Measurements from ENCODE around the gene NDUFA9. TPM values are rescaled to one million over a fixed set of nuclear protein-coding genes. Genes with fewer than 3 reads are reported as not detected.

NDUFA9 gene
- 68.1 to 87.9 TPM (median 68.7 TPM) in 3 replicates for total RNA-seq
- long read RNA-seq, full-length matches to known transcripts, result 65 of 69 reads
- long read RNA-seq, partial matches to known transcripts, result 1 of 69 reads
- long read RNA-seq, other reads (novel, unspliced or antisense), result 3 of 69 reads

GRCh38 chr12:4648501-4649357, at the start of gene NDUFA9, which contains the start of gene AKAP3:
NDUFA9 (plus strand) TSS chr12:4649114; CDS start chr12:4649127, 13 bp downstream.
AKAP3 (minus strand) TSS chr12:4649051; CDS start chr12:4638196, 10,855 bp downstream.
- Mint-ChIP-seq H3K36me3 (ENCODE audit: low read depth) (no peaks in the 10 kb centered on the region), H3K27ac (ENCODE audit: unreplicated experiment) (peak within 1 kb of the TSS; percentile 97), H3K9me3 (ENCODE audit: low read depth) (no peaks in the 10 kb centered on the region), H3K4me3 (ENCODE audit: unreplicated experiment) (peak within 1 kb of the TSS; percentile 99), H3K4me1 (ENCODE audit: low read depth) (peaks cover 31% of the 10 kb centered on the region), H3K27me3 (ENCODE audit: low read depth) (no peaks in the 10 kb centered on the region)
- peak; percentile 93 for DNase-seq (ENCODE audit: low spot score)
- TF ChIP-seq CTCF (IDR thresholded peaks at IDR 0.05), result no peak

GRCh38 chr12:4603421-4603820, 45.5 kb upstream of the NDUFA9 start:
- no peaks in the 10 kb centered on the region for H3K36me3 Mint-ChIP-seq (ENCODE audit: low read depth)
- H3K4me1 Mint-ChIP-seq (ENCODE audit: low read depth), result peaks cover 26% of the 10 kb centered on the region
- no peaks in the 10 kb centered on the region for H3K9me3 Mint-ChIP-seq (ENCODE audit: low read depth)
- DNase-seq (ENCODE audit: low spot score), result no peak
- H3K4me3 Mint-ChIP-seq (ENCODE audit: unreplicated experiment), result no peak overlapping the region
- no peak for TF ChIP-seq CTCF (IDR thresholded peaks at IDR 0.05)
- H3K27me3 Mint-ChIP-seq (ENCODE audit: low read depth), result peaks cover 28% of the 10 kb centered on the region
- no peak overlapping the region for H3K27ac Mint-ChIP-seq (ENCODE audit: unreplicated experiment)

GRCh38 chr12:4603946-4604345, 45.0 kb upstream of the NDUFA9 start:
- Mint-ChIP-seq H3K4me1 (ENCODE audit: low read depth) (peaks cover 26% of the 10 kb centered on the region), H3K27ac (ENCODE audit: unreplicated experiment) (no peak overlapping the region), H3K9me3 (ENCODE audit: low read depth) (no peaks in the 10 kb centered on the region), H3K4me3 (ENCODE audit: unreplicated experiment) (no peak overlapping the region), H3K36me3 (ENCODE audit: low read depth) (no peaks in the 10 kb centered on the region), H3K27me3 (ENCODE audit: low read depth) (peaks cover 28% of the 10 kb centered on the region)
- DNase-seq (ENCODE audit: low spot score), result no peak
- no peak for TF ChIP-seq CTCF (IDR thresholded peaks at IDR 0.05)

GRCh38 chr12:4604684-4605193, 44.2 kb upstream of the NDUFA9 start:
- Mint-ChIP-seq H3K27me3 (ENCODE audit: low read depth) (peaks cover 28% of the 10 kb centered on the region), H3K4me1 (ENCODE audit: low read depth) (peaks cover 26% of the 10 kb centered on the region), H3K9me3 (ENCODE audit: low read depth) (no peaks in the 10 kb centered on the region), H3K4me3 (ENCODE audit: unreplicated experiment) (peak overlapping the region; percentile 99), H3K36me3 (ENCODE audit: low read depth) (no peaks in the 10 kb centered on the region), H3K27ac (ENCODE audit: unreplicated experiment) (peak overlapping the region; percentile 90)
- peak; percentile 98 for TF ChIP-seq CTCF (IDR thresholded peaks at IDR 0.05)
- DNase-seq (ENCODE audit: low spot score), result no peak

- Mint-ChIP-seq H3K36me3 (ENCODE audit: low read depth) (peaks cover 10% of the 10 kb centered on the region), H3K27me3 (ENCODE audit: low read depth) (peaks cover 21% of the 10 kb centered on the region), H3K9me3 (ENCODE audit: low read depth) (no peaks in the 10 kb centered on the region), H3K4me3 (ENCODE audit: unreplicated experiment) (no peak overlapping the region), H3K27ac (ENCODE audit: unreplicated experiment) (no peak overlapping the region), H3K4me1 (ENCODE audit: low read depth) (peaks cover 26% of the 10 kb centered on the region)
- DNase-seq (ENCODE audit: low spot score), result no peak
- TF ChIP-seq CTCF (IDR thresholded peaks at IDR 0.05), result no peak
Measured at GRCh38 chr12:4607056-4607455, 41.9 kb upstream of the NDUFA9 start.
